ENCODE data around the gene BOD1L1. TPM values are rescaled to one million over a fixed set of nuclear protein-coding genes. Genes with fewer than 3 reads are reported as not detected.
A peak's percentile ranks its signal among the peaks of the same experiment; 100 is the strongest.

BOD1L1 gene
- total RNA-seq, 1 donor, result 38.0 TPM

DNA sequence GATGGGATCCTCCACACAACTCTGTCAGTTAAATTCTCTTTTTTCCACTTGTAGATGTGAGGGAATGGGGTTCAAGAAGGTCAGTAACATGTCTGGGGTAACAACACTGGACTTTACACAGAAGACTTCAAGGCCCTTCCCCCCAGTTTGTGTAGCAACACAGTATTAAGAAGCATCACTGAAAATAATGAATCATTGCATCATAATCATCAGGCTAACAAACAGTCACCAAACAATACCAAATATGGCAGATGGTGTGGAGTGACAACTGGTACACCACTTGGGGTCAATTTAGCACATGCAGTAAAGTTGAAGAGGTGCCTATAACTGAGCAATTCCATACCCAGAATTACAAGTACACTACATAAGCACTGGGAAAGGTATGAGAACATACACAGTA lies 38.6 kb downstream of the BOD1L1 start:
- H3K4me3 ChIP-seq (ENCODE audit: low read depth, low read length), result no peak overlapping the region
- no peak for DNase-seq (ENCODE audit: low read depth)
- TF ChIP-seq, protein P1, sequence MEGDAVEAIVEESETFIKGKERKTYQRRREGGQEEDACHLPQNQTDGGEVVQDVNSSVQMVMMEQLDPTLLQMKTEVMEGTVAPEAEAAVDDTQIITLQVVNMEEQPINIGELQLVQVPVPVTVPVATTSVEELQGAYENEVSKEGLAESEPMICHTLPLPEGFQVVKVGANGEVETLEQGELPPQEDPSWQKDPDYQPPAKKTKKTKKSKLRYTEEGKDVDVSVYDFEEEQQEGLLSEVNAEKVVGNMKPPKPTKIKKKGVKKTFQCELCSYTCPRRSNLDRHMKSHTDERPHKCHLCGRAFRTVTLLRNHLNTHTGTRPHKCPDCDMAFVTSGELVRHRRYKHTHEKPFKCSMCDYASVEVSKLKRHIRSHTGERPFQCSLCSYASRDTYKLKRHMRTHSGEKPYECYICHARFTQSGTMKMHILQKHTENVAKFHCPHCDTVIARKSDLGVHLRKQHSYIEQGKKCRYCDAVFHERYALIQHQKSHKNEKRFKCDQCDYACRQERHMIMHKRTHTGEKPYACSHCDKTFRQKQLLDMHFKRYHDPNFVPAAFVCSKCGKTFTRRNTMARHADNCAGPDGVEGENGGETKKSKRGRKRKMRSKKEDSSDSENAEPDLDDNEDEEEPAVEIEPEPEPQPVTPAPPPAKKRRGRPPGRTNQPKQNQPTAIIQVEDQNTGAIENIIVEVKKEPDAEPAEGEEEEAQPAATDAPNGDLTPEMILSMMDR (IDR thresholded peaks at IDR 0.05; ENCODE audit: insufficient read depth, low read length), result no peak

DNA sequence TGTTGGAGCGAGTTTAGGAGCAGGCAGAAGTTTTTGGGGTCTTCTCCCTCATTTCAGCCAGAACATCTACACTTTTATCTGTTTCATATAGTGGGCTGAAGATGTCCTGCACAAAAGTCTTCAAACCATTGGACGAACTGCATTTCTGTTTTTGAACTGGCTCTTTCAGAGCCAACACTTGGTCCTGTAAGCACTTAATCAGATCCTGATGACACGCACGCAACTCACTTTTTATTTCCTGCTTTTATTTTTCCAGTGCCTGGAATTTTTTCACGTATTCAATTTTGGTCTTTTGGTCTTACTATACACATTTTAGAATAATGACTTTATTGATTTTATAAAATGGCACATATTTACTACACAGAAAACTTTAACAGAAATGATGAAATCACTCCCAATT lies 43.0 kb downstream of the BOD1L1 start:
- H3K4me3 ChIP-seq (ENCODE audit: low read depth, low read length), result no peak overlapping the region
- TF ChIP-seq, protein P1 (IDR thresholded peaks at IDR 0.05; ENCODE audit: insufficient read depth, low read length), result no peak
- peak; percentile 16 for DNase-seq (ENCODE audit: low read depth)

DNA sequence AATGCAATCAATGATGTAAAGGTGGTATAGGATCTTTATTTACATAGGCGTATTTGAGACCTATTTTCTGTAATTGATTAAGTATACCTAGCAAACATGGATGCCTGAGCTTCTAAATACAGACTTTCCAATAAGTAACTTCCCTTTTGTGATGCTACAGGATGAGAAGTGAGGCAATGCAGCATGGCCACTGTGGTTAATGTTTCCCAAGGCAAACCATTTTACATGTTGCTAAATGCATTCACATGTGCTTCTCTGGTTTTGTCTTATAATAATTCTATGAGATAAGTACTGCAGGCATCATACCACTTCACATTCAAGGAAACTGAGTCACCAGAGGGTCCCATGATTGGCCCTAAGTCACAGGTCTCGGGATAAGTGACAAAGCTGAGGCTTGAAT lies 47.5 kb downstream of the BOD1L1 start:
- no peak overlapping the region for H3K4me3 ChIP-seq (ENCODE audit: low read depth, low read length)
- TF ChIP-seq, protein P1 (IDR thresholded peaks at IDR 0.05; ENCODE audit: insufficient read depth, low read length), result no peak
- DNase-seq (ENCODE audit: low read depth), result no peak

DNA sequence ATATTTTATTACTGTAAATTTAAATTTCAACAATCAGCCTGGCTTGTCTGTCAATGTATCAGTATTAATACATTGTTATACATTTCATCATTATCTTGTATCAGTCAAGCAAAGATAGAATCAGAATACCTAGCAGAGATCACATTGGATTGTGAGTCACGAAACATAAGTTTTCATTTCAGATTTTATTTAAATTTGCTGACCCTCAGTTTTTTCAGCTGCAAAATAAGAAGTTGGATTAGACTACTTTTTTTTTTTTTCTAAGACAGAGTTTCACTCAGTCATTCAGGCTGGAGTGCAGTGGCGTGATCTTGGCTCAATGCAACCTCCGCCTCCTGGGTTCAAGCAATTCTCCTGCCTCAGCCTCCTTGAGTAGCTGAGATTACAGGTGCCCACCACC lies 49.9 kb downstream of the BOD1L1 start:
- no peak overlapping the region for H3K4me3 ChIP-seq (ENCODE audit: low read depth, low read length)
- DNase-seq (ENCODE audit: low read depth), result no peak
- TF ChIP-seq, protein P1 (IDR thresholded peaks at IDR 0.05; ENCODE audit: insufficient read depth, low read length), result no peak

DNA sequence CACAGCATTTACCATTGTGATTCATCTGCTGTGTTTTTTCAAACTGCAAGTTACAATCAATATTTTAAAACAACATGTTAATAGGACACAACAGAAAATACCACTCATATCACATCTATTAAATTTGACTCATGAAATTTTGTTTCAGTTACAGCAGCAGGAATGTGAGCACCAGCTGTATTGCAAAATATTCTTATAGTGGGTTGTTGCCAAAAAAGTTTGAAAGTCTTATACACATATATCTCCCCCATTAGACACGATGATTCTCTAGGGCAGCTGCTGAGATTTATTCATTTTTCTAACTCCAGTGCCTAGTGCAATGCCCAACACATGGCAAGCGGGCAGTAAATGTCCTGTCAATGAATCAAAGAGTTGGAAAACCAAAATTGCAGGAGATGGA lies 56.6 kb downstream of the BOD1L1 start:
- no peak for DNase-seq (ENCODE audit: low read depth)

DNA sequence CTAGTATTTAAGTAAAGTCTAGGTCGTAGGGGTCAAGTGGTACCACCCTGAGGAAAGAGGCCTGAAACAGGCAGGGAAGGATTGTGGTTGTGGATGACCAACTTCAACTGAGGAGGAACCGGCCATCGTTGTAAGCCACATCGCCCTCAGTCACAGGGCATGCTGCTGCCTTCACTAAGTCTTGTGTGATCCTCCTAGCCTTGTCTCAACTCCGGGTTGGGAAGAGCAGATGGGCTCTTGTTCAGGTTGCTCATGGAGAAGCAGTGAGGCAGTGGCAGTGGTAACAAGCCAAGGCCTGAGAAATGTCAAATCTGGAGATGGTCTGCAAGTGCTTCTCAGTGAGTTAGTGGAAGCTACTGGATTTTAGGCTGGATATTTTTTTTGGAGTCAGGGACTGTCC lies 60.4 kb downstream of the BOD1L1 start:
- no peak for DNase-seq (ENCODE audit: low read depth)
- TF ChIP-seq, protein P1 (IDR thresholded peaks at IDR 0.05; ENCODE audit: insufficient read depth, low read length), result no peak
- H3K4me3 ChIP-seq (ENCODE audit: low read depth, low read length), result no peak overlapping the region

More for the DNA sequence above, 56.6 kb downstream of the BOD1L1 start:
- H3K4me3 ChIP-seq (ENCODE audit: low read depth, low read length), result no peak overlapping the region
- TF ChIP-seq, protein P1 (IDR thresholded peaks at IDR 0.05; ENCODE audit: insufficient read depth, low read length), result no peak

DNA sequence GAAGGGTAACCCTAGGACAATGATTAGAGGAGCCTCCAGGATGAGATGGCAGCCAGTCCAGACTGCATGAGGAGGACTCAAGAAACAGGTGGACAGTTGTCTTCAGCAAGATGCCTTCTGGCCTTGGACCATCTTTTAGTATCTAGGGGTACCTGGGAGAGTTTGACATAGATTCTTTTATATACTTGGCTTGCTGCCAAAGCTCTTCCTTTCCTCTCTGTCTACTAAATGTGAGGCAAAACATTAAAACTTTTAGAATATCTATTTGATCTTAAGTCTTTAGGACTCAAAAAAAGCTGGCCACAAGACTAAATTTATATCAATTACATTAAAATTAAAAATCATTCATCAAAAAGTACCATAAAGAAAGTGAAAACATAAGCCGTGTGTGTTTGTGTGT lies 64.6 kb downstream of the BOD1L1 start:
- TF ChIP-seq, protein P1 (IDR thresholded peaks at IDR 0.05; ENCODE audit: insufficient read depth, low read length), result no peak
- no peak overlapping the region for H3K4me3 ChIP-seq (ENCODE audit: low read depth, low read length)
- no peak for DNase-seq (ENCODE audit: low read depth)
